Upper lobe of left lung (tissue), 6 donors: Measurements from ENCODE around the gene COL27A1. TPM values are rescaled to one million over a fixed set of nuclear protein-coding genes. Genes with fewer than 3 reads are reported as not detected.

ENCODE experiments used
- ATAC-seq, 2 donors: fragments of 200-7000 bp; cut with Tn5 transposase; one replicate each; pipeline ENCODE4 v1.9.1; 2022; ENCODE audit warnings: mild to moderate bottlenecking in 2 of 2, moderate library complexity in 2 of 2; ENCODE audit not compliant: low FRiP score in 2 of 2
- DNase-seq, 2 donors: peaks; one replicate each; pipeline ENCODE4 v3.0.0-alpha.2; 2019 to 2020
- H3K27ac ChIP-seq, 4 donors: fragments of 200-600 bp; sonication (generic); one replicate each; pipeline ENCODE4 v1.5.1; 2016 to 2019
- H3K27me3 ChIP-seq, 4 donors: fragments of 200-600 bp; sonication (generic); one replicate each; pipeline ENCODE4 v1.5.1; 2017 to 2019
- H3K36me3 ChIP-seq, 4 donors: fragments of 200-600 bp; sonication (generic); one replicate each; pipeline ENCODE4 v1.5.1; 2016 to 2019
- H3K4me1 ChIP-seq, 4 donors: fragments of 200-600 bp; sonication (generic); one replicate each; pipeline ENCODE4 v1.5.1; 2018 to 2019
- H3K4me3 ChIP-seq, 4 donors: fragments of 200-600 bp; sonication (generic); one replicate each; pipeline ENCODE4 v1.5.1; 2017 to 2019; ENCODE audit warnings: mild to moderate bottlenecking in 2 of 4, moderate library complexity in 1 of 4
- H3K9me3 ChIP-seq, 4 donors: fragments of 200-600 bp; sonication (generic); one replicate each; pipeline ENCODE4 v1.5.1; 2018 to 2019
- CTCF ChIP-seq, 6 experiments: fragments of 450-650 bp in 4 of 6; fragments of 200-600 bp in 2 of 6; sonication (generic) in 2 of 6; IDR thresholded peaks; one replicate each; pipeline ENCODE4 v1.5.1; 2016 to 2019; ENCODE audit warnings: antibody characterized with exemption in 6 of 6
- EP300 ChIP-seq, 4 donors: sonication (generic); formaldehyde crosslinking; IDR thresholded peaks; one replicate each; pipeline ENCODE4 v1.5.1; 2017; ENCODE audit warnings: antibody characterized with exemption in 4 of 4, control low read depth in 2 of 4
- POLR2A ChIP-seq, 4 donors: fragments of 450-650 bp; IDR thresholded peaks; one replicate each; pipeline ENCODE4 v1.5.1; 2016 to 2017; ENCODE audit warnings: antibody characterized with exemption in 4 of 4, mild to moderate bottlenecking in 2 of 4
- POLR2AphosphoS5 ChIP-seq, 2 donors: sonication (generic); formaldehyde crosslinking; IDR thresholded peaks; one replicate each; pipeline ENCODE4 v1.5.1; 2017; ENCODE audit warnings: antibody characterized with exemption in 2 of 2
- whole genome bisulfite sequencing, 2 donors: methylation state at CpG; one replicate each; pipeline ENCODE4 v1.1.5; 2017 to 2018; 5-methylcytosine and 5-hydroxymethylcytosine counted together
- total RNA-seq, 6 donors: library from RNA; depleted of rRNA in 4 of 6; stranded (reverse); fragments of >200 nt in 4 of 6; gene quantifications; one replicate each; pipeline versions ENCODE4 v1.1.0 to v1.2.1, GENCODE V29; 2016 to 2021
- donor health status: DM: no; HTN: no; CAD: no; lungs with moderate emphysema.
- donor health status: DM: no; HTN: yes; CAD: no; lungs with severe emphysema.

Gene COL27A1
- total RNA-seq, 6 donors from 2014 or later, result 4.0 to 55.5 (median 9.2) TPM

- Histone ChIP-seq H3K4me3 (no peak overlapping the region), H3K4me1 (no peaks in the 10 kb centered on the region), H3K27me3 (no peaks in the 10 kb centered on the region), H3K27ac (no peak overlapping the region), H3K36me3 (no peaks in the 10 kb centered on the region), H3K9me3 (no peaks in the 10 kb centered on the region)
- 54 to 64% methylated on average over 9 to 11 of the region's 11 CpGs for WGBS, 2 donors
- no peak for DNase-seq
- ATAC-seq, result no peak
- TF ChIP-seq POLR2AphosphoS5 (IDR thresholded peaks at IDR 0.05) (no peak), EP300 (IDR thresholded peaks at IDR 0.05) (no peak), POLR2A (IDR thresholded peaks at IDR 0.05) (no peak), CTCF (IDR thresholded peaks at IDR 0.05) (no peak)
Observed at GRCh38 chr9:114225561-114226212, 70.3 kb downstream of the COL27A1 start.

GRCh38 chr9:114226246-114227055, 71.1 kb downstream of the COL27A1 start:
- Histone ChIP-seq H3K36me3 (no peaks in the 10 kb centered on the region), H3K4me1 (no peaks in the 10 kb centered on the region), H3K27ac (no peak overlapping the region), H3K4me3 (no peak overlapping the region), H3K27me3 (no peaks in the 10 kb centered on the region), H3K9me3 (no peaks in the 10 kb centered on the region)
- ATAC-seq (no peak), DNase-seq (no peak)
- WGBS, 2 donors, result 85 to 94% methylated on average over 10 of the region's 10 CpGs
- TF ChIP-seq POLR2AphosphoS5 (IDR thresholded peaks at IDR 0.05) (no peak), POLR2A (IDR thresholded peaks at IDR 0.05) (no peak), CTCF (IDR thresholded peaks at IDR 0.05) (no peak), EP300 (IDR thresholded peaks at IDR 0.05) (no peak)

GRCh38 chr9:114227288-114228015, 72.1 kb downstream of the COL27A1 start:
- TF ChIP-seq EP300 (IDR thresholded peaks at IDR 0.05), result no peak
- no peak for TF ChIP-seq POLR2AphosphoS5 (IDR thresholded peaks at IDR 0.05)
- no peak for TF ChIP-seq POLR2A (IDR thresholded peaks at IDR 0.05)
- no peak for TF ChIP-seq CTCF (IDR thresholded peaks at IDR 0.05)
- Histone ChIP-seq H3K27ac (no peak overlapping the region), H3K9me3 (no peaks in the 10 kb centered on the region), H3K4me3 (no peak overlapping the region), H3K36me3 (no peaks in the 10 kb centered on the region), H3K4me1 (no peaks in the 10 kb centered on the region), H3K27me3 (no peaks in the 10 kb centered on the region)
- 83 to 84% methylated on average over 14 to 16 of the region's 16 CpGs for WGBS, 2 donors
- ATAC-seq (no peak), DNase-seq (no peak)

GRCh38 chr9:114228016-114228808, 72.9 kb downstream of the COL27A1 start:
- ATAC-seq (no peak), DNase-seq (no peak)
- H3K4me1 ChIP-seq, result no peaks in the 10 kb centered on the region
- no peak overlapping the region for H3K27ac ChIP-seq
- WGBS, 2 donors, result 84 to 86% methylated on average over 16 to 17 of the region's 17 CpGs
- H3K27me3 ChIP-seq, result no peaks in the 10 kb centered on the region
- no peaks in the 10 kb centered on the region for H3K9me3 ChIP-seq
- TF ChIP-seq CTCF (IDR thresholded peaks at IDR 0.05) (no peak), POLR2A (IDR thresholded peaks at IDR 0.05) (no peak), POLR2AphosphoS5 (IDR thresholded peaks at IDR 0.05) (no peak), EP300 (IDR thresholded peaks at IDR 0.05) (no peak)
- H3K36me3 ChIP-seq, result no peaks in the 10 kb centered on the region
- no peak overlapping the region for H3K4me3 ChIP-seq
